HK-2 (cell line): ENCODE results near the gene ARHGEF3.
"Not testable (repeated sequence)": the region's sequence is repeated elsewhere in the genome, so short reads cannot be mapped to it uniquely, and the experiment has no call there.

Source experiments
- DNase-seq: peaks from one replicate; pipeline ENCODE4 v3.0.0-alpha.2; 2018; ENCODE audit not compliant: unreplicated experiment

The ARHGEF3 gene

DNA sequence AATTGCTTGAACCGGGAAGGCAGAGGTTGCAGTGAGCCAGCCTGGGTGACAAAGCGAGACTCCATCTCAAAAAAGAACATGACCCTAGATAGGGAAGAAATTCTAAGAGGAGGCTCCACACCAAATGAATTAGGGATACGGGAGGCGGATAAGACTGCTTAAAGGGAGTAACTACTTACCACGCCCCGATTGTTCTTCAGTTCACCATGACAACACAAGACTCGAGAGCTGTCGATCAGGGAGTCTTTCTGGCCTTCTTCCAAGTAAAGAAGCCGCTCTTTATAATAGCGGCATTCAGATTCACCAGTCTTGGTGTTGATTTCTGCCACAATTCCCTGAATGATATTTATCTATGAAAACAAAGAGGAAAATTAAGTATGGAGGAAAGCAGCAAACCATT lies 64.7 kb downstream of the ARHGEF3 start:
- no peak for DNase-seq

DNA sequence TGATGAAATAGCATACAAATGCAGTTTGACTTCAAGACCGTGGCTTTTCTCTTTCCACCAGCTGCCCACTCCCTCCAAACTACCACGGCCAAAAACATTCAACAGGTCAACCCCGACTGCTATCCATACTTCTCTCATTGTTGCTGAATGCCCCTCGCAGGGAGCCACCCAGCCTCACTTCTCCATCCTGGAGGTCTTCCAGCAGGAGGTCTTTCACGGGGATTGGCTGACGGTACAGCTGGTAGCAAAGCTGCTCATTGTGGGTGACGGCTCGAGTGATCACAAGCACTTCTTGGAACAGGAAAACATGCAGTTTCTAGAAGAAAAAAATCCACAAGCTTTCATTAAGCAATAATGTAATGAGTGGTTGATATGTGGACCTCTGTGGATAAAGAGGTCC lies 69.6 kb downstream of the ARHGEF3 start:
- DNase-seq = no peak

DNA sequence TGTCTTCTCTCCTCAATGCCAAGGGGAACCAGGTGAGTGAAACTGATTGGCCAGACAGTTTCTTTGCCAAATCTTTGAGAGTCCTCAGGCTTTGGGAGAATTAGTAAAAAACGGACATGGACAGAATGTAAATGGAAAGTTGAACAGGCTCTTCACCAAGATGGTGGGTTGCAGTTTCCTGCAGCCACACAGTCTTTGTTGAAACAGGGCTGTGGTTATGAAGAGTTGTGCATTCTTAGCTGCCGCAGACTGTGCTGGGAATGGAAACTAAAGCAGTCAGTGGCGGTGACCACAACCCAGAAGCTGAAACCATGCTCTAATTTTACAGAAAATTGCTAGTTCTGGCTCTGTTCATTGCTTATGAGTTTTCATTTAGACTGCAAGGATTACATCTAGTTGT lies 76.6 kb downstream of the ARHGEF3 start:
- no peak for DNase-seq

DNA sequence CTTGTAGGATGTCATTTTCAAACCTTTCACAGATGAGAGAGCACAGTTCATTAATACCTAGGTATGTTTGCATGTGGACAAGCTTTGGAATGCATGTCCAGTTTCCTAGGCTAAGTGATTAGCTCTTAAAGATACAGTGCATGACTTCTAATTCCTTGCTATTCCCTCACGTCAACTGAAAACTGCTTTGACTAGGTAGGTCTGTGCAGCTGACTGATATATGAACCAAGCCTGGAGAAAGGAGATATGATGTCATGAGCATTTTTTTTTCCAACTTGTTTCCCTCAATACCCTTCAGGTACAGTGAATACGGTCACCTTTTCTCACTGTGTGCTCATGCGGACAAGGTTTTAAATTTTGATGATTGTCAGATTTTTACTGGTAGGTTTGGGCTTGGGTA lies 77.1 kb downstream of the ARHGEF3 start:
- DNase-seq = no peak

DNA sequence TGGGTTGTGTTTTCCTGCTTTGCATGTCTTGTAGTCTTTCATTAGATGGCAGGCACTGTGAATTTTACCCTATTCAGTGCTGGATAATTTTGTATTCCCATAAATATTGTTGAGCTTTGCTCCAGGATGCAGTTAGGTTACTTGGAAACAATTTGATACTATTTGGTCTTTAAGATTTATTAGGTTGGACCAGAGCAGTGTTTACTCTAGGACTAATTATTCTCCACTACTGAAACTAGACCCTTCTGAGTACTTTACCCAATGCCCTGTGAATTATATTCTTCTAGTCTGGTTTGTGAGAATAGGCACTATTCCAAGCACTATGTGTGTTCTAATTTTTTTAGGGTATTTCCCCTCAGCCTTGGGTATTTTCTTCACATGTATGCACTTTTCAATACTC lies 80.9 kb downstream of the ARHGEF3 start:
- no peak for DNase-seq

DNA sequence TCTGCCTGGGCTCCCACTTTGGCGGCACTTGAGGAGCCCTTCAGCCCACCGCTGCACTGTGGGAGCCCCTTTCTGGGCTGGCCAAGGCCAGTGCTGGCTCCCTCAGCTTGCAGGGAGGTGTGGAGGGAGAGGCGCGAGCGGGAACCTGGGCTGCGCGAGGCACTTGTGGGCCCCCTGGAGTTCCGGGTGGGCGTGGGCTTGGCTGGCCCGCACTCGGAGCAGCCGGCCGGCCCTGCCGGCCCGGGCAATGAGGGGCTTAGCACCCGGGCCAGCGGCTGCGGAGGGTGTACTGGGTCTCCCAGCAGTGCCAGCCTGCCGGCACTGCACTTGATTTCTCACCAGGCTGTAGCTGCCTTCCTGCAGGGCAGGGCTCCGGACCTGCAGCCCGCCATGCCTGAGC lies 82.9 kb downstream of the ARHGEF3 start:
- DNase-seq = not testable (repeated sequence)

DNA sequence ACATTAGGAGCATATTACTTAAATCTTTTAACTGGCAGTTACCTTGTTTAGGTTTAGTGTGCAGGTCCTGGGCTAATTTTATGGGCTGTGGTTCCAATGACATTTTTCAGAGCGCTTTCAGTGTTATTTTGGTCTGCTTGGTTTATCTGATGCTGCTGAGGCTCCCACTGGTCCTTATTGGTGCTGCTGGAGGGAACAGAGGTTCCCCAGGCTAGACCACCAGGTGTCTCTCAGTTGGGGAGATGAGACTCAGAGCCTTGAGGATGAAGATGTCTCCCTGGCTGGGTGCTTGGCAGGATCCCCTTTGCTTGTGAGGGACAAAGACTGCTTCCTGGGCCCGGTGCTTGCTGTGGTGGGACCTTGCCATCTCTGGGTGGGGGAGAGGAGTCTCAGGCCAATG lies 90.4 kb downstream of the ARHGEF3 start:
- DNase-seq = no peak

DNA sequence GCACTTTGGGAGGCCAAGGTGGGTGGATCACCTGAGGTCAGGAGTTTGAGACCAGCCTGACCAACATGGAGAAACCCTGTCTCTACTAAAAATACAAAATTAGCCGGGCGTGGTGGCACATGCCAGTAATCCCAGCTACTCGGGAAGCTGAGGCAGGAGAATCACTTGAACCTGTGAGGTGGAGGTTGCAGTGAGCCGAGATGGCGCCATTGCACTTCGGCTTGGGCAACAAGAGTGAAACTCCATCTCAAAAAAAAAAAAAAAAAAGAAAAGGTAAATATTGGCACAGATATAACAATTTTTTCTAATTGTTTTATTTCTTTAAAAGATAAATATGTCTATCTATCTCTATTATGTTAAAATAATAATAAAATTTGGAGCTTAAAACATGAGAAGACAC lies 94.3 kb downstream of the ARHGEF3 start:
- not testable (repeated sequence) for DNase-seq

DNA sequence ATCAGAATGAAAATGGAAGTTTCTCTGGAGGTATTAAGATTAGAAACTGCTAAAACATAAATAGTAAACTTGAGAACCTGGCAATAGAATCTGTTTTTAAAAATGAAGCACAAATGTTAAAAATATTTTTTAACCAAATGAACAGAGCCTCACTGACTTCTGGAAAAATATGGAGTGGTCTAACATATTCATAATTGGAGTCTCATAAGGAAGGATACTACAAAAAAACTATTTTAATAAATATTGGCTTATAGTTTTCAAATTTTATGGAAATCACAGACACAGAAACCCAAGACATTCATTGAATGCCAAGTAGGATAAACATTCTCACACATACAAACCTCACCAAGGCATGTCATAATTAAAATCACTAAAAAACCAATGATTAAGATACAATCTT lies 95.1 kb downstream of the ARHGEF3 start:
- DNase-seq = no peak

DNA sequence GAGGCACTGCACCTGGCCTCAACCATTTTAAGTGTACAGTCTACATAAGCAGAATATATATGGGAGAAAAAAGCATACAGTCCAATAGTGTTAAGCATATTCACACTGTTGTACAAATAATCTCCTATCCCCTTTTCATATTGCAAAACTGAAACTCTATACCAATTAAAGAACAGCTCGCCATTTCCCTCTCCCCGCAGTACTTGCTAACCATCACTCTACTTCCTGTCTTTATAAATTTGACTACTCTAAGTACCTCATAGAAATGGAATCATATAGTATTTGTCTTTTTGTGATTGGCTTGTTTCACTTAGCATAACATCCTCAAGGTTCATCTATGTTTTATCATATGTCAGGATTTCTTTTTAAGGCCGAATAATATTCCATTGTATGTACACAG lies 97.0 kb downstream of the ARHGEF3 start:
- no peak for DNase-seq

DNA sequence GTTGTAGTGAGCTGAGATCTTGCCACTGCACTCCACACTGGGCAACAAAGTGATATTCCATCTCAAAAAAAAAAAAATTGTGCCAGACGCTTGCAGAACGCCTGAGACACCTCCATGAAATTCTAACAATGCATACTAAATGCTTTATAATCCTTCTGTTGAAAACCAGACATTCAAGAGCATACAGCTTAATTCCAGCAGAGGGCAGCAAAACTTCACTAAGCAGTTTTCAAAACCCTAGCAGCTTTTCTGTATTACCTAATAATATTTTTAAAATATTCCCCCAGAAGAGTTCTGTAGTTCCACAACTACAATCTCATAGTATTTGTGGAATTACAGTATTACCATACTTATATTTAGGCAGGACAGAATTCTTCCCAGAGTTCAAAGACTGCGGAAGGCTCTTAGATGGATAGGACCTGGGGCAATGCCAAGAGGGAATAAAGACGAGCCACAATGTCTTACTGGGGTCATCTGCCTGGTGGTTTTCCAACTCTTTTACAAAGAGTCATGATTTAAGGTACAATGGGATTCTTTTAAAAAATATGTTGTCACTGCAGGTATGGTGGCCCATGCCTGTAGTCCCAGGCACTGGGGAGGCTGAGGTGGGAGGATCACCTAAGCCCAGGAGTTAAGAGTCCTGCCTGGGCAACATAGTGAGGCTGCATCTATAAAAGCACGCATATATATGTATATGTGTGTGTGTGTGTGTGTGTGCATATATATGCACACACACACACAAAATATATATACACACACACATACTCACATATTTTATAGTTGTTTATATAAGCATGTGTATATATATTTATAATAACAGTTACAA lies 99.0 kb downstream of the ARHGEF3 start:
- no peak for DNase-seq

DNA sequence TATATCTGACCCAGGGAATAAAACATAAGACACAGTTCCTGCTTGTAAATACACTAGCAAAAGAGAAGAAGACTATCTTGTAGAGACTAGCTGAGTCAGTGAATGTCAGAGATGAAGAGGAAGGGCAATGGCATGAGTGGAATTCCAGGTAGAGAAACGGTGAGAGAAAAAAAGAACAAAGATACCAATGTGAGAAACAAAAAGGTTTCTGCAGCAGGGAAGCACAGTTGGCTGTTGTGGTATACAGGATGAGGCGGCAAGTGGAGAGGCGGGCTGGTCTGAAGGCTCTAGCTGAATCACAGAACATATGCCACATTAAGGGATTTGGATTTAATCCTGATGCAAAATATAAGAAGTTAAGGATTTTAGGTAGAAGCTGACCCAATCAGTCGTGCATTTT lies 101.6 kb downstream of the ARHGEF3 start:
- DNase-seq = no peak

DNA sequence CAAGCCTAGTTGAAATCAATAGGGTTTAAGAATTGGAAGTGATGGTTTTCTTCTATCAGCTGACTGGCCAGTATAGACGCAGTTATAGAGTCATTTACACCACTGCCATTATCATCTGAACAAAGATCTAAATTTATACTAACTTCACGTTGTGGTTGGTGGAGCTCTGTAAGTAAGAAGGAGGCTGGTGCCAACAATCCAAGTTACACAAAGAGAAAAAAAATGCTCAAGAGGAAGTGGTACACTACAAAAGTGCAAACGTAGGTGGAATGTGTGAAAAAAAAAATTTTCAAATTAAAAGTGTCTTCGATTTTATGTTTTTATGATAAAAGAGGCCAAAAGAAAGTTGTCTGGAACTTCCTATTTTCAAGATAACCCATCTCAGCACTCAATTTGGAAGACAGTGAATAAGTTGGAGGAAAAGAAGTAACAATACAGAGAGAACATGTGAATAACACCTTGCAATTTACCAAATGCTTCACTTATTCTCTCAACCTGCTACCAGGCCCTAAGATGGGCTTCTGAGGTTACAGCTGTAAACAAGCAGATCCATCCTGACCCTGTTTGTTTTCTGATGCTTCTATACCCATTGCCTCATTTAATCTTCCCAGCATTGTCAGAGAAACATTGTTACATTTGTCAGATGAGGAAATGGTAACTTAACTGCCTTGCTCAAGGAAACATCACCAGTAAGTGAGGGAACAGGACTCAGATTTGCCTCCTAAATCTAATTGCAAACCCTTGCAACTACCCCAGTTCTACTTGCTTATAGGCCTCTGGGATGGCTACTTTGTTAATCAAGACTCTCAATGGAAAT lies 106.7 kb downstream of the ARHGEF3 start:
- no peak for DNase-seq

DNA sequence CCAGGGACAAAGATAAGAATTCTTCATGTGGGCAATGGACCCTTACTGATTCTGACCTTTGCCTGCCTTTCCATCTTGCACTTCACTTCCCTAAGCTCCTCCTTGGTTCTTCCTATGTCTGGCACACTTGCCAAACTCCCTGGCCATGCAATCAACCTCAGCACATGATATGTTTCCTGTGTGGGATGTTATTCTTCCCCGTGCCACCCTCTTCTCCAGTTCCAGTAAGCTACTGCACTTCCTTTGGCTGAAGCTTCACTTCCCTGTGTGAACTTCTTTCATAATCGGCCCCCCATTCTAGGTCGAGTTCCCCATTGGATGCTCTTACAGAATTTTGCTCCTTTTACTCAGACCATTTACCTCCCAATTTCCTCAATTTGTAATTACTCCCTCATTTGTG lies 108.0 kb downstream of the ARHGEF3 start:
- DNase-seq = no peak

DNA sequence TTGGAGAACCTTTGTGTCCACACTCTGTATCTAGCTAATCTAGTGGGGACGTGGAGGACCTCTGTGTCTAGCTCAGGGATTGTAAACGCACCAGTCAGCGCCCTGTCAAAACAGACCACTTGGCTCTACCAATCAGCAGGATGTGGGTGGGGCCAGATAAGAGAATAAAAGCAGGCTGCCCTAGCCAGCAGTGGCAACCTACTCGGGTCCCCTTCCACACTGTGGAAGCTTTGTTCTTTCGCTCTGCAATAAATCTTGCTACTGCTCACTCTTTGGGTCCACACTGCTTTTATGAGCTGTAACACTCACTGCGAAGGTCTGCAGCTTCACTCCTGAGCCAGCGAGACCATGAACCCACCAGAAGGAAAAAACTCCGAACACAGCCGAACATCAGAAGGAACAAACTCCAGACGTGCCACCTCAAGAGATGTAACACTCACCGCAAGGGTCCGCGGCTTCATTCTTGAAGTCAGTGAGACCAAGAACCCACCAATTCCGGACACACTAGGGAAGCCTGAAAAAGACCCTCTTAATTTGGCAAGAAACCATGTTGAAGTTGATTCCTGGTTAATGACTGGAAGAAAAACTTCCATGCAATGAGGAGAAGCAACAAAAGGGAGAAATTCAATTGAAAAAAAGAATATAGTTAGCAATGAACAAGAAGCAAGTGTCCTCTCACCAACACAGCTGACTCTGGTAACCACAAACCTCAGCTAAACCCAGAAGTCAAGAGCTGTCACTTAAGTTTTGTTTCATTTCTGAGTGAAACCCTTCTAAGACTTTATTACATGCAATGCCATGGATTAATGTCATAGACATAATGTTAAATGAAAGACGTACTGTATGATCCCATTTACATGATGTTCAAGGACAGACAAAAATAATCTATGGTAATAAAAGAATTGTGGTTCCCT lies 109.0 kb downstream of the ARHGEF3 start:
- DNase-seq = not testable (repeated sequence)

DNA sequence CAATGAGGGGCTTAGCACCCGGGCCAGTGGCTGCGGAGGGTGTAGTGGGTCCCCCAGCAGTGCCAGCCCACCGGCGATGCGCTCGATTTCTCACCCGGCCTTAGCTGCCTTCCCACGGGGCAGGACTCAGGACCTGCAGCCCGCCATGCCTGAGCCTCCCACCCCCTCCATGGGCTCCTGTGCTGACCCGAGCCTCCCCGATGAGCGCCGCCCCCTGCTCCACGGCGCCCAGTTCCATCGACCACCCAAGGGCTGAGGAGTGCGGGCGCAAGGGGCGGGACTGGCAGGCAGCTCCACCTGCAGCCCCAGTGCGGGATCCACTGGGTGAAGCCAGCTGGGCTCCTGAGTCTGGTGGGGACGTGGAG lies 109.8 kb downstream of the ARHGEF3 start:
- not testable (repeated sequence) for DNase-seq

DNA sequence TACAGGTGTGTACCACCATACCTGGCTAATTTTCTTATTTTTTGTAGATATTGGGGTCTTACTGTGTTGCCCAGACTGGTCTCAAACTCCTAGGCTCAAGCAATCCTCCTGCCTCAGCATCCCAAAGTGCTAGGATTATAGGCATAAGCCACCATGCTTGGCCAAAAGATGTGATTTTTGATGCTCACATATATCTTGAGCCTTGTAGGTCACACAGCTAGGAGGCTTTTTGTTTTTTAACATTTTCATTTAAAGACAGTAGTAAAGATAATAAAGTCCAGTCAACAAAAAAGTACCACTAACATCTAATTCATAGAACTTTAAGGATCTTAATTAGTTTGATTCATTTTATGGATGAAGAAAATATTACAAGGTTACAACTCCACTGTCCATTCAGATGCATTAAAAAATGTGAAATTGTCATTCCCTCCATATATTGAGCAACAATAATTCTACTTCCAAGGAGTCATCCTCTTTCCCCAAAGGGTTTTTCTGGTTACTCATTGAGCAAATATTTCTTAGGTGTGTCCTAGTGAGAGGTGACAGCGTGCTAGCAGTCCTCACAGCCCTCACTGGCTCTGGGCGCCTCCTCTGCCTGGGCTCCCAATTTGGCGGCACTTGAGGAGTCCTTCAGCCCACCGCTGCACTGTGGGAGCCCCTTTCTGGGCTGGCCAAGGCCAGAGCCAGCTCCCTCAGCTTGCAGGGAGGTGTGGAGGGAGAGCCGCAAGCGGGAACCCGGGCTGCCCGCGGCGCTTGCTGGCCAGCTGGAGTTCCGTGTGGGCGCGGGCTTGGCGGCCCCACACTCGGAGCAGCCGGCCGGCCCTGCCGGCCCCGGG lies 110.4 kb downstream of the ARHGEF3 start:
- no peak for DNase-seq

DNA sequence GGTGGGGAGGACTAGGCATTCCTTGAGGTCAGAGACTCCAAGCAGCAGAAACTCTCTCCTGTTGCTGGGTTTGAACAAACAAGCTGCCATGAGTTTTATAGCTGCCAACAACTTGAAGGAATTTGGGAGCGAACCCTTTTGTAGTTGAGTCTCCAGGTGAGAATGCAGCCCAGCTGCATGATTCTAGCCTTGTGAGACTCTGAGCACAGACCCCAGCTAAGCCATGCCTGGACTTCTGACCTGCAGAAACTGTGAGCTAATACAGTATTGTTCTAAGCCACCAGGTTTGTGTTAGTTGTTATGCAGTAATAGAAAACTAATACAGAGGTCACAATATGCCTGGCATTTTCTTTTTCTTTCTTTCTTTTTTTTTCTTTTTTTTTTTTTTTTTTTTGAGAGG lies 112.4 kb downstream of the ARHGEF3 start:
- no peak for DNase-seq

DNA sequence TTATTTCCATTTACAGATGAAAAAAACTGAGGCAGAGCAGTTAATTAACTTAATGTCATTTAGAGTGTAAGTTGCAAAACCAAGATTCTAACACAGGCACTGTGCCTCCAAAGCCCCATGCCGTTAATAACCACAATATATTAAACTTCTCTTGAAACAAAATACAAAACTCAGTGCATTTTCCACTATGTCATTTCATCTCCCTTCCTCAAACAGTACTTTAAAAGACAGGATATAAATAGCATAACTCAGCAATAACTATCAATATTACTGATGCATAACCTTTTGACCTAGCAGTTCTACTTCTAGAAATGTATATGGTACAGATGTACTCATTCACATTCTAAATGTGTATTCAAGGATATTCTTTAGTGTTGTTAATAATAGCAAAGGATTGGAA lies 113.6 kb downstream of the ARHGEF3 start:
- no peak for DNase-seq

DNA sequence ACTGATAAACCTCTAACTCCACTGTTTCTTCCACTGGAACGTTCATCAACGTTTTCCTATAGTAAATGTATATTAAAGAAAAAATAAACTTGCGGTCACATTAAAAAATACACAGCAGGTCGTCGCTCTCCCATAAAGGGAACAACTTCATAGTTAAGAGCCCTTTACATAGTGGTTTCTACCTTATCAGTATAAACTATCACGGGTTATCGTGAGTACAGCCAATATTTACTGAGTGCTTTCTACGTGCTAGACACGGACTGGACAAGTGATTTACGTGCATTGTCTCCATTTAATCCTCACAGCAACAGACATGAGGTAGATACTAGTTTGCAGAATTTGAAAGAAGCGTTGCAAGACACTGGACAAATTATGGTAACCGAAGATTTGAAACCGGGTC lies 117.7 kb downstream of the ARHGEF3 start:
- DNase-seq = no peak

DNA sequence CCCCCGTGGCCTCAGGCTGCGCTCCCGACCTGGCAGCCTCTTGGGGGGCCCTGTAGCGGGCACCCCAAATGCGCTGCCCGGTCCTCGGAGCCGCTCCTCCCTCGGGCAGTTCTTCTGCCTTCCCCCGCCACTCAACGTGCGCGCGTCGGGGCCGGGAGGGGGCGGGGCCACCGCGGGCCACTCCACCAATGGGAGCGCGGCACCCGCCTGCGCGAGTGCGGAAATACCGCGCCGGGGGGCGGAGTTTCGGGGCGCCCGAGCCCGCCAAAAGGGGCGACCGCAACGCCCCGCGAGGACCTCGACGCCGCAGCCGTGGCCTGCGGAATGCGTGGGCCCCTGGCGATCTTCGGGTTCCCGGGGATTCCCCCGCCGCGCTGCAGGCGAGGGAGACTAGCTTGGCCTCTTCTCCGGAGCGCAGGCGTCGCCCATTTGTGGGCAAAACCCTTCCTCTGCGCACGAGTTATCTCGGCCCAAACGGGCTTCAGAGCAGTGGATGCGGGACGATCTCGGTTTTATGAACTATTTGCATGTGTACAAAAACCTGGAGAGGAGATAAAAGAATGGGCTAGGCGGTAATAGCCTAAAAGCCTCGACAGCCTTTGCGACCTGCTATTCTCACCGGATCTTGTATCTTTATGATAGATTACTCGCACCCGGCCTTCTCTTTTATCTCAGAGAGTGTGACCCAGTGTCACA lies 118.5 kb downstream of the ARHGEF3 start, which contains the start of gene TASOR:
Gene TASOR, minus strand, starts transcription at position 144 of the 696 bp plus-strand sequence. CDS start 259 bp downstream, outside the sequence.
- DNase-seq = peak; percentile 80
